ENCODE results near the gene NUP210. TPM values are rescaled to one million over a fixed set of nuclear protein-coding genes. Genes with fewer than 3 reads are reported as not detected.

NUP210 gene
- total RNA-seq, 4 donors from 2014 or later: 1.7 to 3.6 (median 2.7) TPM

DNA sequence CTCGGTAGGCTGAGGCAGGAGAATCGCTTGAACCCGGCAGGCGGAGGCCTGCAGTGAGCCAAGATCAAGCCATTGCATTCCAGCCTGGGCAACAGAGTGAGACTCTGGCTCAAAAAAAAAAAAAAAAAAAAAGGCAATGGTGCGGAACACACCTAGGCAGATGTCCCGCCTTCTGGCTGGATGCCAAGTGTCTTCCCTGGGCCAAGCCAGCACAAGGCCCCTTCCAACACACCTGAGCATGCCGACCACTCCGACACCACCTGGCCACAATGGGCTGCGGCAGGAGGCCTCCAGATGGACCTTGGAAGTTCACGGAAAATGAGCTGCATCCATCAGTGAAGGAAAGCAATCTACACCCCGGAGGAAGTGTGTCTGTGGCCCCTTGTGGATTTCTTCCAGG lies 19.0 kb downstream of the NUP210 start:
- in situ Hi-C loops (cut with MboI; ENCODE audit: low sequenced_read_pairs in 4 of 4): no loop called here
- Histone ChIP-seq H3K4me1 (no peaks in the 10 kb centered on the region), H3K36me3 (no peaks in the 10 kb centered on the region), H3K9me3 (no peaks in the 10 kb centered on the region), H3K27me3 (no peaks in the 10 kb centered on the region), H3K27ac (no peak overlapping the region), H3K4me3 (no peak overlapping the region)
- TF ChIP-seq, protein P1, sequence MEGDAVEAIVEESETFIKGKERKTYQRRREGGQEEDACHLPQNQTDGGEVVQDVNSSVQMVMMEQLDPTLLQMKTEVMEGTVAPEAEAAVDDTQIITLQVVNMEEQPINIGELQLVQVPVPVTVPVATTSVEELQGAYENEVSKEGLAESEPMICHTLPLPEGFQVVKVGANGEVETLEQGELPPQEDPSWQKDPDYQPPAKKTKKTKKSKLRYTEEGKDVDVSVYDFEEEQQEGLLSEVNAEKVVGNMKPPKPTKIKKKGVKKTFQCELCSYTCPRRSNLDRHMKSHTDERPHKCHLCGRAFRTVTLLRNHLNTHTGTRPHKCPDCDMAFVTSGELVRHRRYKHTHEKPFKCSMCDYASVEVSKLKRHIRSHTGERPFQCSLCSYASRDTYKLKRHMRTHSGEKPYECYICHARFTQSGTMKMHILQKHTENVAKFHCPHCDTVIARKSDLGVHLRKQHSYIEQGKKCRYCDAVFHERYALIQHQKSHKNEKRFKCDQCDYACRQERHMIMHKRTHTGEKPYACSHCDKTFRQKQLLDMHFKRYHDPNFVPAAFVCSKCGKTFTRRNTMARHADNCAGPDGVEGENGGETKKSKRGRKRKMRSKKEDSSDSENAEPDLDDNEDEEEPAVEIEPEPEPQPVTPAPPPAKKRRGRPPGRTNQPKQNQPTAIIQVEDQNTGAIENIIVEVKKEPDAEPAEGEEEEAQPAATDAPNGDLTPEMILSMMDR (IDR thresholded peaks at IDR 0.05 in 4 of 5, conservative IDR thresholded peaks at IDR 0.05 in 1 of 5): no peak
- no peak for TF ChIP-seq POLR2A (IDR thresholded peaks at IDR 0.05)
- DNase-seq: no peak
- ATAC-seq: no peak
- intact Hi-C loops (cut with DNase I; ENCODE audit: low total_unique reads): no loop called here

DNA sequence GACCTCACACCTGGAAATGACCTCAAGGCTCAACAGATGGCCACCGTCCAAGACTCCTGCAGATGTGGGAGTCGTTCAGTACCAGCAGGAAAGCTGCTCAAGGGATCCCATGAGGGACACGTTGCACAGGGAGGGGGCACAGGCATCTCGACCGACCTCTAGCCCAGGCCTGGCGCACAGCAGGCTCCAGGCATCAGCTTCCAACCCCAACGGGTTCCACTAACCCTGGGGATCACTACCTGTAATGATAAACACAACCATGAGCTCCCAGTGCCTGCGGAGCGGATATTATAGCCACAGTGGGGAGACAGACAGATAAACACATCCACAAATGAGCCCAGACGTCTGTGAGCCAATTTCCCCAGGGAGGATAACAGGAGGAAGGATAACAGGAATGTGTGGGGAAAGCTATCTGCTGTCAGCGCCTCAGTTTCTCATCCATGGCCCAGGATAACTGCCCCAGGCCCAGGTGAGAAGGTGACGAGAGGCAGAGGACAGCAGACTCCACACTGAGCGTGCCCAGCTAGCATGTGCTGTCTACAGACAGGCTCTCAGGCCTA lies 19.9 kb downstream of the NUP210 start:
- Histone ChIP-seq H3K27me3 (no peaks in the 10 kb centered on the region), H3K36me3 (no peaks in the 10 kb centered on the region), H3K4me3 (no peak overlapping the region), H3K27ac (no peak overlapping the region), H3K4me1 (no peaks in the 10 kb centered on the region), H3K9me3 (no peaks in the 10 kb centered on the region)
- in situ Hi-C loops (cut with MboI; ENCODE audit: low sequenced_read_pairs in 4 of 4) (no loop called here), intact Hi-C loops (cut with DNase I; ENCODE audit: low total_unique reads) (no loop called here)
- no peak for DNase-seq
- TF ChIP-seq POLR2A (IDR thresholded peaks at IDR 0.05): no peak
- TF ChIP-seq, protein P1 (IDR thresholded peaks at IDR 0.05 in 4 of 5, conservative IDR thresholded peaks at IDR 0.05 in 1 of 5): no peak
- ATAC-seq: no peak

DNA sequence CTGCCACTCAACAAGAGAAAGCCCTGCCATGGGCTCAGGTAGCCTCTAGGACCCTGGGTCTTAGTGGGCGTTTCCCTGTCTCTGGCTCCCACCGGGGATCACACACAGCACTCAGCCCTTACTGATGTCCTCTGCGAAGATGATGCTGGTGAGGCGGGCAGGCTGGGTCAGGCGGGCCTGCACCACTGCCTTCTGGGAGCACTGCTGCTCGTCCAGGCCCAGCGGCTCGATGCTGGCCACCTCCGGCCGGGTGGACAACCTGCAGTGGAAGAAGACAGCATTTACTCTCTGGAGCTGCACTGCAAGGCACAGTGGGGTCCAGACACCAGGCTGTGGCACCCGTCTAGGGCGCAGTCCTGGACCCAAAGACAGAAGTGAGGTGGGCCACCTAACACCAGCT lies 20.5 kb downstream of the NUP210 start:
- Histone ChIP-seq H3K36me3 (no peaks in the 10 kb centered on the region), H3K27me3 (no peaks in the 10 kb centered on the region), H3K27ac (no peak overlapping the region), H3K4me1 (no peaks in the 10 kb centered on the region), H3K9me3 (no peaks in the 10 kb centered on the region), H3K4me3 (no peak overlapping the region)
- in situ Hi-C loops (cut with MboI; ENCODE audit: low sequenced_read_pairs in 4 of 4): no loop called here
- no peak for TF ChIP-seq POLR2A (IDR thresholded peaks at IDR 0.05)
- TF ChIP-seq, protein P1 (IDR thresholded peaks at IDR 0.05 in 4 of 5, conservative IDR thresholded peaks at IDR 0.05 in 1 of 5): no peak
- no peak for DNase-seq
- no peak for ATAC-seq
- intact Hi-C loops (cut with DNase I; ENCODE audit: low total_unique reads): no loop called here

DNA sequence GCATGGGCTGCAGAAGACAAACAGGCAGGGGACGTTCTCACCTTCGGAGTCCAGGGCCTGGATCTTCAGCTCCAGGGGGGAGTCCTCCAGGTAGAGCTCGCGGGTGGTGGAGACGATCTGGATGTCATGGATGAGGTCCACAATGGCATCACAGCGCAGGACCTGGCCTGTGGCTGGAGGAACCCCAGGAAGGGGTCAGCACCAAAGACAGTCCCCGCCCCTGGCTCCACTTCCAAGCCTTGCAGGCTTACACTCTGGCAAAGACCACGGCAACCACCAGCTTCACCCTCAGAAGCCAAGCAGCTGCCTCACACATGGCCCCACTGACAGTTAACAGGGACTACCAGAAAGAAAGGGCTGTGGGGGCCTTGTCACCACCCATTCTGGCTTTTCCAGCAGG lies 22.8 kb downstream of the NUP210 start:
- no peak for TF ChIP-seq POLR2A (IDR thresholded peaks at IDR 0.05)
- TF ChIP-seq, protein P1 (IDR thresholded peaks at IDR 0.05 in 4 of 5, conservative IDR thresholded peaks at IDR 0.05 in 1 of 5): no peak
- intact Hi-C loops (cut with DNase I; ENCODE audit: low total_unique reads): no loop called here
- in situ Hi-C loops (cut with MboI; ENCODE audit: low sequenced_read_pairs in 4 of 4): no loop called here

DNA sequence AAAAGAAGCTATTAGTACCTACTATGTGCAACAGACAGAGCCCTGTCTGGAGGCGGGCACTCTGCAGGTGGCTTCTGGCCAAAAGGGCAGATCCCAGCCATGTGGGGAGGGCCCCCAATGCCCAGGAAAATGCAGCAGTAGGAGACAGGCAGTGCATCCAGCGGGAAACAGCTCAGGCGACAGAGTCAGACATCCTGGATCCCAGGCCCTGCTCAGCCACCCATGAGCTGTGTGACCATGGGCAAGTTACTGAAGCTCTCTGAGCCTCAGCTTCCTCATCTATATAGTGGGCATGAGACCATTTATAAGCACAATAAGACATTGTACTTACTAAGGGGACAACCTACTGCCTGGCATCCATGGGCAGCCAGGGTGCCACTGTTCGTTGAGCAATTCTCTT lies 25.8 kb downstream of the NUP210 start:
- Histone ChIP-seq H3K4me1 (no peaks in the 10 kb centered on the region), H3K27me3 (no peaks in the 10 kb centered on the region), H3K9me3 (no peaks in the 10 kb centered on the region), H3K4me3 (no peak overlapping the region), H3K36me3 (peaks cover 0 to 2% of the 10 kb centered on the region in 2 donors), H3K27ac (no peak overlapping the region)
- DNase-seq (no peak), ATAC-seq (no peak)
- intact Hi-C loops (cut with DNase I; ENCODE audit: low total_unique reads) (no loop called here), in situ Hi-C loops (cut with MboI; ENCODE audit: low sequenced_read_pairs in 4 of 4) (no loop called here)
- TF ChIP-seq, protein P1 (IDR thresholded peaks at IDR 0.05 in 4 of 5, conservative IDR thresholded peaks at IDR 0.05 in 1 of 5): no peak
- TF ChIP-seq POLR2A (IDR thresholded peaks at IDR 0.05): no peak

More for the DNA sequence above, 22.8 kb downstream of the NUP210 start:
- no peaks in the 10 kb centered on the region for H3K4me1 ChIP-seq
- H3K36me3 ChIP-seq: no peaks in the 10 kb centered on the region
- no peak overlapping the region for H3K27ac ChIP-seq
- no peak overlapping the region for H3K4me3 ChIP-seq
- H3K9me3 ChIP-seq: no peaks in the 10 kb centered on the region
- DNase-seq (no peak), ATAC-seq (no peak)
- H3K27me3 ChIP-seq: no peaks in the 10 kb centered on the region
